PC-3 (cell line): Measurements from ENCODE around the gene UBAC2. TPM values are rescaled to one million over a fixed set of nuclear protein-coding genes. Genes with fewer than 3 reads are reported as not detected.

ENCODE experiments used
- ATAC-seq: fragments of 200-7000 bp; cut with Tn5 transposase; 2 replicates; pipeline ENCODE4 v1.9.1; 2020; ENCODE audit warnings: mild to moderate bottlenecking, moderate library complexity
- BruUV-seq: library from RNA; stranded (reverse); fragments of 400-500 nt; replicated peaks from 2 replicates; lab custom pipeline; 2021; lab: Mats Ljungman, UMichigan
- CTCF ChIA-PET: fragments of 300-600 bp; sonication (Branson Sonifier 250); formaldehyde crosslinking; loops from one replicate; lab custom pipeline; 2022; ENCODE audit warnings: antibody characterized with exemption; lab: Charles Lee
- POLR2A ChIA-PET: fragments of 300-600 bp; sonication (Branson Sonifier 250); formaldehyde crosslinking; loops from one replicate; lab custom pipeline; 2022; ENCODE audit warnings: antibody characterized with exemption; ENCODE audit not compliant: unreplicated experiment; lab: Charles Lee
- DNase-seq: peaks from one replicate; pipeline ENCODE4 v3.0.0-alpha.2; 2015
- H2AFZ ChIP-seq: fragments of 300-600 bp; sonication (generic); 2 replicates; pipeline ENCODE4 v1.6.0; 2016; ENCODE audit warnings: antibody characterized with exemption, low read length
- H3F3A ChIP-seq: fragments of 300-600 bp; sonication (generic); one replicate; pipeline ENCODE4 v1.6.0; 2017; ENCODE audit warnings: antibody characterized with exemption, low read length, control low read depth, mild to moderate bottlenecking; ENCODE audit not compliant: unreplicated experiment
- H3K27ac ChIP-seq: fragments of 300-600 bp; sonication (generic); 2 replicates; pipeline ENCODE4 v1.5.1; 2016; ENCODE audit warnings: mild to moderate bottlenecking, low read length
- H3K27me3 ChIP-seq: fragments of 300-600 bp; sonication (generic); 2 replicates; pipeline ENCODE4 v1.6.1; 2016; ENCODE audit warnings: low read length, mixed read lengths
- H3K36me3 ChIP-seq: fragments of 300-600 bp; sonication (generic); 2 replicates; pipeline ENCODE4 v1.6.1; 2016; ENCODE audit warnings: low read depth, mixed run types, low read length, mixed read lengths
- H3K4me1 ChIP-seq: fragments of 300-600 bp; sonication (generic); 2 replicates; pipeline ENCODE4 v1.5.1; 2016; ENCODE audit warnings: low read length; ENCODE audit not compliant: insufficient read depth
- H3K4me2 ChIP-seq: fragments of 300-600 bp; sonication (generic); 2 replicates; pipeline ENCODE4 v1.6.0; 2016; ENCODE audit warnings: low read length
- H3K4me3 ChIP-seq: fragments of 300-600 bp; sonication (generic); 2 replicates; pipeline ENCODE4 v1.5.1; 2016; ENCODE audit warnings: mild to moderate bottlenecking, low read length, mixed read lengths
- H3K79me2 ChIP-seq: fragments of 300-600 bp; sonication (generic); 2 replicates; pipeline ENCODE4 v1.6.1; 2017; ENCODE audit warnings: low read length, mixed read lengths
- H3K9ac ChIP-seq: fragments of 300-600 bp; sonication (generic); 2 replicates; pipeline ENCODE4 v1.6.0; 2016; ENCODE audit warnings: mild to moderate bottlenecking, low read length
- H3K9me2 ChIP-seq: fragments of 300-600 bp; sonication (generic); replicated peaks from 2 replicates; pipeline ENCODE4 v1.6.1; 2016; ENCODE audit warnings: mixed run types, low read length, mixed read lengths
- H3K9me3 ChIP-seq: fragments of 300-600 bp; sonication (generic); 2 replicates; pipeline ENCODE4 v1.6.1; 2016; ENCODE audit warnings: low read length, mixed read lengths
- H4K20me1 ChIP-seq: fragments of 300-600 bp; sonication (generic); 2 replicates; pipeline ENCODE4 v1.6.1; 2016; ENCODE audit warnings: low read length, mixed read lengths
- EZH2 ChIP-seq: fragments of 300-600 bp; sonication (generic); IDR thresholded peaks from one replicate; pipeline ENCODE4 v1.6.1; 2017; ENCODE audit warnings: antibody characterized with exemption, mild to moderate bottlenecking, low read length; ENCODE audit not compliant: unreplicated experiment
- EZH2phosphoT487 ChIP-seq: fragments of 300-600 bp; sonication (generic); IDR thresholded peaks from 2 replicates; pipeline ENCODE4 v1.6.1; 2018; ENCODE audit warnings: mild to moderate bottlenecking, antibody characterized with exemption, low read length, borderline replicate concordance
- intact Hi-C: fragments of 100-400 bp; cut with micrococcal nuclease; formaldehyde crosslinking; loops from 2 replicates; pipeline ENCODE4 v1.9.0; 2023
- total RNA-seq: library from RNA; depleted of rRNA; stranded (reverse); fragments of >200 nt; gene quantifications from 2 replicates; pipeline ENCODE4 v1.2.3, GENCODE V29; 2014
- TF ChIP-seq, protein P1 (sequence below): fragments of 300-600 bp; sonication (generic); conservative IDR thresholded peaks from 2 replicates; pipeline ENCODE4 v1.5.1; 2017; ENCODE audit warnings: antibody characterized with exemption, low read depth, mild to moderate bottlenecking, low read length

The UBAC2 gene
- total RNA-seq, 1 experiment from 2014 or later: 34.5 TPM

DNA sequence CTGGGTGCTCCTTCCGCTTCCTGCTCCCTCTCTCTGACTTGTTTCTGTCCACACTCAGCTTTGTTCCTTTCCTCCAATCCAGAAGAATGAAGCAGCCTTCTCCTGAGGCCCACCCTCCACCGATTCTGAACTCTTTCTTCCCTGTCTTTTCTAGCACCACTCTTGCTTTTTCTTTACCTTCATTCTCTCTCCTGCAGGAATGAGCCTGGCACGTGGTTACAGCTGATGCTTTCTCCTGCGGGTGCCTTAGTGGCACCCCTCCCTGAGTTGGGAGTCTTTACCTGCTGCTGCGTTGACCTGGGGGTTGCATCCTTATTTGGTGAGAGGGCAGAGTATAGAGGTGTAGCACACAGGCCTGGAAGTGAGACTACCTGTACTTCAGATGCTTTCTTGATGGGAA lies 6.2 kb downstream of the UBAC2 start:
- no peaks in the 10 kb centered on the region for H3K27me3 ChIP-seq
- H3K4me1 ChIP-seq: peaks cover 12% of the 10 kb centered on the region
- POLR2A ChIA-PET: no interaction called here
- no peak for TF ChIP-seq EZH2
- no peak overlapping the region for H3K27ac ChIP-seq
- H3F3A ChIP-seq: no peaks in the 10 kb centered on the region
- H3K36me3 ChIP-seq: no peaks in the 10 kb centered on the region
- ATAC-seq (no peak), DNase-seq (no peak)
- BruUV-seq: no TSS peak
- peaks cover 7% of the 10 kb centered on the region; the same call in 1 of the 2 replicates for H4K20me1 ChIP-seq
- CTCF ChIA-PET: no interaction called here
- no peak overlapping the region for H3K4me2 ChIP-seq
- peaks cover 92% of the 10 kb centered on the region for H3K79me2 ChIP-seq
- no peak overlapping the region for H2AFZ ChIP-seq
- no peak overlapping the region for H3K4me3 ChIP-seq
- no peaks in the 10 kb centered on the region for H3K9me2 ChIP-seq
- intact Hi-C loops: no loop called here
- no peak overlapping the region for H3K9ac ChIP-seq
- H3K9me3 ChIP-seq: no peaks in the 10 kb centered on the region

DNA sequence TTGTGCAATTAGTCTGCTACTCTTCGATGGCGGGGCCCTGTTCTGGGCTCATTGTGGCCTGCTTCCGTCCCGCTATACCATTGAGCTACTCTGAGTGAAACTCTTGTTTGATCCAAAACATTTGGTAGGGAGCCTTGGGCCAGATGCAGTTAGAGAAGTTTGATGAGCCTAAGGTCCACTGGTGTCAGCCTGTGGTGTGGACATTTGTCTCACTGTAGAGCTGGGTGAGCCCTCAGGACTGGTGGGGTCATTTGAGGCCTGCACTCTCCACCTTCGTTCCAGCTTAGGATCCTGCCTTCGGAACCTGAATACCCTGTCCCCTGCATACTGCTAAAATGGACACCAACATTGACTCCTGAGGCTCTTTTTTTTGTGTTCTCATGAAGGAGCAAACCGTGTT lies 6.9 kb downstream of the UBAC2 start:
- Histone ChIP-seq H3K27me3 (no peaks in the 10 kb centered on the region), H3K9ac (no peak overlapping the region), H3K4me1 (peaks cover 5% of the 10 kb centered on the region; the same call in 1 of the 2 replicates), H4K20me1 (peaks cover 7% of the 10 kb centered on the region; the same call in 1 of the 2 replicates), H3F3A (no peaks in the 10 kb centered on the region), H3K79me2 (peaks cover 92% of the 10 kb centered on the region), H3K9me2 (no peaks in the 10 kb centered on the region), H3K27ac (no peak overlapping the region), H3K36me3 (no peaks in the 10 kb centered on the region), H2AFZ (no peak overlapping the region), H3K9me3 (no peaks in the 10 kb centered on the region), H3K4me3 (no peak overlapping the region), H3K4me2 (no peak overlapping the region)
- ChIA-PET POLR2A (no interaction called here), CTCF (no interaction called here)
- no TSS peak for BruUV-seq
- DNase-seq: no peak
- ATAC-seq: no peak
- TF ChIP-seq EZH2phosphoT487: no peak
- no peak for TF ChIP-seq EZH2
- TF ChIP-seq, protein P1, sequence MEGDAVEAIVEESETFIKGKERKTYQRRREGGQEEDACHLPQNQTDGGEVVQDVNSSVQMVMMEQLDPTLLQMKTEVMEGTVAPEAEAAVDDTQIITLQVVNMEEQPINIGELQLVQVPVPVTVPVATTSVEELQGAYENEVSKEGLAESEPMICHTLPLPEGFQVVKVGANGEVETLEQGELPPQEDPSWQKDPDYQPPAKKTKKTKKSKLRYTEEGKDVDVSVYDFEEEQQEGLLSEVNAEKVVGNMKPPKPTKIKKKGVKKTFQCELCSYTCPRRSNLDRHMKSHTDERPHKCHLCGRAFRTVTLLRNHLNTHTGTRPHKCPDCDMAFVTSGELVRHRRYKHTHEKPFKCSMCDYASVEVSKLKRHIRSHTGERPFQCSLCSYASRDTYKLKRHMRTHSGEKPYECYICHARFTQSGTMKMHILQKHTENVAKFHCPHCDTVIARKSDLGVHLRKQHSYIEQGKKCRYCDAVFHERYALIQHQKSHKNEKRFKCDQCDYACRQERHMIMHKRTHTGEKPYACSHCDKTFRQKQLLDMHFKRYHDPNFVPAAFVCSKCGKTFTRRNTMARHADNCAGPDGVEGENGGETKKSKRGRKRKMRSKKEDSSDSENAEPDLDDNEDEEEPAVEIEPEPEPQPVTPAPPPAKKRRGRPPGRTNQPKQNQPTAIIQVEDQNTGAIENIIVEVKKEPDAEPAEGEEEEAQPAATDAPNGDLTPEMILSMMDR: no peak
- intact Hi-C loops: no loop called here

DNA sequence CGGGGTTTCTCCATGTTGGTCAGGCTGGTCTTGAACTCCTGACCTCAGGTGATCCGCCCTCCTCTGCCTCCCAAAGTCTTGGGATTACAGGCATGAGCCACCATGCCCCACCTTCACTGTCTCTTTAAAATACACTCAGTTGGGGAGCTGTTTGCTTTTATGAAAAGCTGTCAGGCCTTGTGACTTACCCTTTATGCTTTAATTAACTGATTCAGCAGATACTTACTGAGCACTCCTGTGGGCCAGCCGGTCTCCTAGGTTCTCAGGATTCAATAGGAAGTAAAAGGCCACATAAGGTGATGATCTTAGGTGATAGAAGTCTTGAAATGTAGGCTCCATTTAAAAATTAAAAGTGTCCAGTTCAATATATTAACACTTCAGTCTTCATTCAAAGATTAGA lies 7.5 kb downstream of the UBAC2 start:
- Histone ChIP-seq H3K4me1 (peaks cover 4% of the 10 kb centered on the region; the same call in 1 of the 2 replicates), H3K27me3 (no peaks in the 10 kb centered on the region), H3K27ac (no peak overlapping the region), H3K79me2 (peaks cover 93% of the 10 kb centered on the region), H3F3A (no peaks in the 10 kb centered on the region), H3K9ac (no peak overlapping the region), H3K9me2 (no peaks in the 10 kb centered on the region), H3K4me2 (no peak overlapping the region), H3K9me3 (no peaks in the 10 kb centered on the region), H3K36me3 (no peaks in the 10 kb centered on the region), H3K4me3 (no peak overlapping the region), H4K20me1 (0 out of 2 replicates have a peak, but pooled peaks cover 7% of the 10 kb centered on the region), H2AFZ (no peak overlapping the region)
- intact Hi-C loops: no loop called here
- BruUV-seq: no TSS peak
- TF ChIP-seq, protein P1: no peak
- no peak for TF ChIP-seq EZH2
- TF ChIP-seq EZH2phosphoT487: no peak
- no peak for DNase-seq
- CTCF ChIA-PET: no interaction called here
- POLR2A ChIA-PET: no interaction called here
- ATAC-seq: no peak
